ENCODE results near the gene SLC1A6. TPM values are rescaled to one million over a fixed set of nuclear protein-coding genes. Genes with fewer than 3 reads are reported as not detected.

SLC1A6 gene
- total RNA-seq = not detected
- not detected for polyA plus RNA-seq (ENCODE audit: insufficient read depth, low read depth, low replicate concordance)
- long read RNA-seq, donor 1 = 0 reads
- long read RNA-seq, donor 2 = 0 reads
- long read RNA-seq, donor 3 = 0 reads
- long read RNA-seq, donor 4 = 0 reads
- long read RNA-seq, donor 5 = 0 reads
- long read RNA-seq, donor 6 = 0 reads
- long read RNA-seq, donor 7 = 0 reads
- long read RNA-seq, donor 8 = 0 reads
- long read RNA-seq, donor 9 = 0 reads
- long read RNA-seq, donor 10 = 0 reads

DNA sequence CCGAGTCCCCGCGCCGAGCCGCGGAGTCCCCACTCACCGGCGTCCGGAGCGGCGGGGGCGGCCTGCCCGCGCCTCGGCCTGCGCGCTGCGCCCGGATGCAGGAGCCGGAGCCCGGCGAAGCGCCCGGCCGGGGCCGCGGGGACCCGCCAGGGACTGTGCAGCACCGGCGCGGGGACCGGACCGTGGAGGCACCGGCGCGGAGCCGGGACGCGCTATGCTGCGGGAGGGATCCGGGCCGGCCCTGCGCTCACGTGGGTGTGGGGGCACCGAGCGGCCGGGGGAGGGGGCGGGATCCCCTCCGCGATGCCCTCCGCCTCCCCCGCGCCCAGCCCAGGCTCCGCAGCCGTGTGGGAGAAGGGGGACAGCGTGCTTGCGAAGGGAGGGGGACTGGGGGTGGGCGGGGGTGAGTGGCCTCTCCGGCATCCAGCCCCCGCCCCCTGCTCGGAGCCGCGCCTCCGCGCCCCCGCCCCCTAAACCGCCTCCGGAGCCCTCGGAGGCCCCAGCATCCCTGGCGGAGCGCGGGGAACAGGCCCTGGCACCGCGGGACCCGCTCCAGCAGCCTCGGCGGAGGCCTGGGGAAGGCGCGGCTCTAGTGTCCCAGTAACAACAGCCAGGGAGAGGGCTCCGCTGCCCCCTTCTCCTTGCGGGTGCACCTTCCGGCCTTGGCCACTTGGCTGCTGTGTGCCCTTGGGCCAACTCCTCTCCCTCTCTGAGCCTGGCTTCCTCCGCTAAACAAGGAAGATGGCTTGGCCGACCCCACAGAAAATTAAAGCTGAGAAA is at the start of gene SLC1A6:
SLC1A6 (minus strand) TSS at position 389 of the 780 bp plus-strand sequence. CDS start 6,954 bp downstream, outside the sequence.
- intact Hi-C loops (cut with DNase I) = no loop called here
- H3K27me3 ChIP-seq (ENCODE audit: control insufficient read depth, insufficient read depth, low read length) = peaks cover 20% of the 10 kb centered on the region
- H3K4me3 ChIP-seq (ENCODE audit: low read length in 3 of 3) = no peak within 1 kb of the TSS
- TF ChIP-seq, protein P1, sequence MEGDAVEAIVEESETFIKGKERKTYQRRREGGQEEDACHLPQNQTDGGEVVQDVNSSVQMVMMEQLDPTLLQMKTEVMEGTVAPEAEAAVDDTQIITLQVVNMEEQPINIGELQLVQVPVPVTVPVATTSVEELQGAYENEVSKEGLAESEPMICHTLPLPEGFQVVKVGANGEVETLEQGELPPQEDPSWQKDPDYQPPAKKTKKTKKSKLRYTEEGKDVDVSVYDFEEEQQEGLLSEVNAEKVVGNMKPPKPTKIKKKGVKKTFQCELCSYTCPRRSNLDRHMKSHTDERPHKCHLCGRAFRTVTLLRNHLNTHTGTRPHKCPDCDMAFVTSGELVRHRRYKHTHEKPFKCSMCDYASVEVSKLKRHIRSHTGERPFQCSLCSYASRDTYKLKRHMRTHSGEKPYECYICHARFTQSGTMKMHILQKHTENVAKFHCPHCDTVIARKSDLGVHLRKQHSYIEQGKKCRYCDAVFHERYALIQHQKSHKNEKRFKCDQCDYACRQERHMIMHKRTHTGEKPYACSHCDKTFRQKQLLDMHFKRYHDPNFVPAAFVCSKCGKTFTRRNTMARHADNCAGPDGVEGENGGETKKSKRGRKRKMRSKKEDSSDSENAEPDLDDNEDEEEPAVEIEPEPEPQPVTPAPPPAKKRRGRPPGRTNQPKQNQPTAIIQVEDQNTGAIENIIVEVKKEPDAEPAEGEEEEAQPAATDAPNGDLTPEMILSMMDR (IDR thresholded peaks at IDR 0.05; ENCODE audit: borderline replicate concordance, extremely low read depth, insufficient read depth) = no peak
- no peaks in the 10 kb centered on the region for H3K36me3 ChIP-seq (ENCODE audit: control insufficient read depth in 2 of 3, insufficient read depth in 3 of 3, low read length in 3 of 3)
- no peak within 1 kb of the TSS for H3K27ac ChIP-seq (ENCODE audit: low read depth in 2 of 2, low read length in 2 of 2)
- DNase-seq = peak in 4 of 5 donors; percentile 42 to 55 (median 45)
- no peaks in the 10 kb centered on the region for H3K4me1 ChIP-seq (ENCODE audit: control insufficient read depth in 2 of 3, insufficient read depth in 2 of 3, low read depth in 1 of 3, low read length in 3 of 3)
- no peak for FAIRE-seq
- no peaks in the 10 kb centered on the region for H3K9me3 ChIP-seq (ENCODE audit: control insufficient read depth in 2 of 3, insufficient read depth in 1 of 3, low read length in 3 of 3)
- no peak within 1 kb of the TSS for H3K9ac ChIP-seq (ENCODE audit: low read length in 3 of 3)

DNA sequence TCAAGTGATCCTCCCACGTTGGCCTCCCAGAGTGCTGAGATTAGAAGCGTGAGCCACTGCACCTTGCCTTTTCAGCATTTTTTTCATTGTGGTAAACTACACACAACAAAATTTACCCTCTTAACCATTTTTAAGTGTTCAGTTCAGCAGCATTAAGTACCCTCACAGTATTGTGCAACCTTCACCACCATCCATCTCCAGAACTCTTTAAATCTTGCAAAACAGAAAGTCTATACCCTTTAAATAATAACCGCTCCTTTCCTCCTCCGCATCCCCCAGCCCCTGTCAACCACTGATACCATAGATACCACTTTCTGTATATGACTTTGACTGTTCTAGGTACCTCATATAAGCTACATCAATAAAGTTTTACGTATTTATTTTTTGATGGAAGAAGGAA is 48.8 kb upstream of the SLC1A6 start:
- no peak for DNase-seq

DNA sequence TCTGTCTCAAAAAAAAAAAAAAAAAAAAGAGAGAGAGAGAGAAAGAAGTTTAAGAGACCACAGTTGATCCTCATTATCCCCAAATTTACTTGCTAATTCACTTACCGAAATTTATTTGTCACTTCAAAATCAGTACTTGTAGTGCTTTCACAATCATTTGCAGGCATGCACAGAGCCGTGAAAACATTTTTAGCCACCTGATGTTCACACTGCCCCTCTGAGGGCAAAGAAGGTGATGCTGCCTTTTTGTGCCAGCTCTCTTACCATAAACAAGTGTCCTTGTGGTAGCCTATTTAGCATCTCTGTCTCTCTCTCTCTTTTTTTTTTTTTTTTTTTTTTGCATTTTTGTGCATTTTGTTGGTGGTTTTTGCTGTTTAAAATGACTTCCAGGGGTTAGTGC is 45.6 kb upstream of the SLC1A6 start:
- Histone ChIP-seq H3K9ac (ENCODE audit: low read length in 3 of 3) (no peak overlapping the region), H3K27ac (ENCODE audit: low read depth in 2 of 2, low read length in 2 of 2) (no peak overlapping the region), H3K27me3 (ENCODE audit: control insufficient read depth, insufficient read depth, low read length) (no peaks in the 10 kb centered on the region), H3K36me3 (ENCODE audit: control insufficient read depth in 2 of 3, insufficient read depth in 3 of 3, low read length in 3 of 3) (no peaks in the 10 kb centered on the region), H3K4me3 (ENCODE audit: low read length in 3 of 3) (no peak overlapping the region), H3K4me1 (ENCODE audit: control insufficient read depth in 2 of 3, insufficient read depth in 2 of 3, low read depth in 1 of 3, low read length in 3 of 3) (no peaks in the 10 kb centered on the region), H3K9me3 (ENCODE audit: control insufficient read depth in 2 of 3, insufficient read depth in 1 of 3, low read length in 3 of 3) (no peaks in the 10 kb centered on the region)
- intact Hi-C loops (cut with DNase I) = no loop called here
- TF ChIP-seq, protein P1 (IDR thresholded peaks at IDR 0.05; ENCODE audit: borderline replicate concordance, extremely low read depth, insufficient read depth) = no peak
- FAIRE-seq (no peak), DNase-seq (no peak)

More for the DNA sequence above, 48.8 kb upstream of the SLC1A6 start:
- Histone ChIP-seq H3K27me3 (ENCODE audit: control insufficient read depth, insufficient read depth, low read length) (no peaks in the 10 kb centered on the region), H3K9me3 (ENCODE audit: control insufficient read depth in 2 of 3, insufficient read depth in 1 of 3, low read length in 3 of 3) (peaks cover 0 to 4% (median 0%) of the 10 kb centered on the region in 3 donors), H3K27ac (ENCODE audit: low read depth in 2 of 2, low read length in 2 of 2) (no peak overlapping the region), H3K4me3 (ENCODE audit: low read length in 3 of 3) (no peak overlapping the region), H3K9ac (ENCODE audit: low read length in 3 of 3) (no peak overlapping the region), H3K36me3 (ENCODE audit: control insufficient read depth in 2 of 3, insufficient read depth in 3 of 3, low read length in 3 of 3) (no peaks in the 10 kb centered on the region), H3K4me1 (ENCODE audit: control insufficient read depth in 2 of 3, insufficient read depth in 2 of 3, low read depth in 1 of 3, low read length in 3 of 3) (no peaks in the 10 kb centered on the region)
- no peak for FAIRE-seq
- intact Hi-C loops (cut with DNase I) = no loop called here
- TF ChIP-seq, protein P1 (IDR thresholded peaks at IDR 0.05; ENCODE audit: borderline replicate concordance, extremely low read depth, insufficient read depth) = no peak
